Muscle layer of duodenum (tissue), 2 donors: ENCODE results near the gene CERK.
"Not testable (repeated sequence)": the region's sequence is repeated elsewhere in the genome, so short reads cannot be mapped to it uniquely, and the experiment has no call there.

Source experiments
- H3K27ac ChIP-seq: one replicate; pipeline ENCODE4 v1.7.0; 2013; ENCODE audit warnings: mild to moderate bottlenecking, low read length
- H3K27me3 ChIP-seq: one replicate; pipeline ENCODE4 v1.7.0; 2013; ENCODE audit warnings: low read depth, mild to moderate bottlenecking, control low read depth, low read length
- H3K36me3 ChIP-seq, 2 donors: one replicate each; pipeline ENCODE4 v1.7.0; 2013; ENCODE audit warnings: low read length in 2 of 2, control low read depth in 1 of 2, mild to moderate bottlenecking in 1 of 2; ENCODE audit not compliant: insufficient read depth in 2 of 2, control insufficient read depth in 1 of 2
- H3K4me1 ChIP-seq, 2 donors: one replicate each; pipeline ENCODE4 v1.7.0; 2013; ENCODE audit warnings: low read length in 2 of 2, mild to moderate bottlenecking in 2 of 2, control low read depth in 1 of 2, moderate library complexity in 1 of 2; ENCODE audit not compliant: insufficient read depth in 2 of 2, control insufficient read depth in 1 of 2
- H3K4me3 ChIP-seq, 2 donors: one replicate each; pipeline ENCODE4 v1.7.0; 2013; ENCODE audit warnings: low read length in 2 of 2, low read depth in 1 of 2, mild to moderate bottlenecking in 1 of 2
- H3K9me3 ChIP-seq, 2 donors: one replicate each; pipeline ENCODE4 v1.7.0; 2013; ENCODE audit warnings: low read length in 2 of 2, control low read depth in 1 of 2, mild to moderate bottlenecking in 1 of 2; ENCODE audit not compliant: control insufficient read depth in 1 of 2
- donor health status: healthy.

CERK gene

GRCh38 chr22:46736705-46737104, 1.3 kb downstream of the CERK start:
- H3K4me3 ChIP-seq: peak overlapping the region; percentile 73 to 79
- no peaks in the 10 kb centered on the region for H3K36me3 ChIP-seq
- no peaks in the 10 kb centered on the region for H3K27me3 ChIP-seq
- peaks cover 32 to 66% of the 10 kb centered on the region in 2 donors for H3K4me1 ChIP-seq
- H3K27ac ChIP-seq: peak overlapping the region; percentile 69
- no peaks in the 10 kb centered on the region for H3K9me3 ChIP-seq

- H3K4me1 ChIP-seq: peaks cover 36 to 74% of the 10 kb centered on the region in 2 donors
- no peaks in the 10 kb centered on the region for H3K27me3 ChIP-seq
- H3K27ac ChIP-seq: peak overlapping the region; percentile 69
- H3K9me3 ChIP-seq: no peaks in the 10 kb centered on the region
- no peaks in the 10 kb centered on the region for H3K36me3 ChIP-seq
- peak overlapping the region; percentile 73 to 79 for H3K4me3 ChIP-seq
These were observed 2.1 kb downstream of the CERK start for GRCh38 chr22:46735747-46736608.

GRCh38 chr22:46734830-46735453, 3.1 kb downstream of the CERK start:
- peak overlapping the region in 1 of 2 donors; percentile 2 for H3K4me3 ChIP-seq
- H3K27me3 ChIP-seq: no peaks in the 10 kb centered on the region
- H3K9me3 ChIP-seq: no peaks in the 10 kb centered on the region
- peaks cover 44 to 79% of the 10 kb centered on the region in 2 donors for H3K4me1 ChIP-seq
- no peaks in the 10 kb centered on the region for H3K36me3 ChIP-seq
- peak overlapping the region; percentile 40 for H3K27ac ChIP-seq

GRCh38 chr22:46734213-46734722, 3.8 kb downstream of the CERK start:
- Histone ChIP-seq H3K4me1 (peaks cover 43 to 77% of the 10 kb centered on the region in 2 donors), H3K27ac (peak overlapping the region; percentile 40)
- H3K9me3 ChIP-seq, H3K27me3 ChIP-seq, H3K4me3 ChIP-seq, H3K36me3 ChIP-seq: not testable (repeated sequence)

- H3K4me1 ChIP-seq: peaks cover 44 to 86% of the 10 kb centered on the region in 2 donors
- peaks cover 0 to 3% of the 10 kb centered on the region in 2 donors for H3K36me3 ChIP-seq
- no peaks in the 10 kb centered on the region for H3K27me3 ChIP-seq
- H3K27ac ChIP-seq: no peak overlapping the region
- no peaks in the 10 kb centered on the region for H3K9me3 ChIP-seq
- no peak overlapping the region for H3K4me3 ChIP-seq
These were observed 5.5 kb downstream of the CERK start for GRCh38 chr22:46732513-46732912.

- no peaks in the 10 kb centered on the region for H3K9me3 ChIP-seq
- peaks cover 44 to 85% of the 10 kb centered on the region in 2 donors for H3K4me1 ChIP-seq
- H3K36me3 ChIP-seq: peaks cover 0 to 3% of the 10 kb centered on the region in 2 donors
- no peak overlapping the region for H3K27ac ChIP-seq
- H3K27me3 ChIP-seq: no peaks in the 10 kb centered on the region
- H3K4me3 ChIP-seq: no peak overlapping the region
These were observed 6.0 kb downstream of the CERK start for GRCh38 chr22:46732041-46732379.

GRCh38 chr22:46731246-46732040, 6.6 kb downstream of the CERK start:
- H3K9me3 ChIP-seq: no peaks in the 10 kb centered on the region
- H3K4me3 ChIP-seq: no peak overlapping the region
- peaks cover 0 to 3% of the 10 kb centered on the region in 2 donors for H3K36me3 ChIP-seq
- H3K4me1 ChIP-seq: peaks cover 42 to 79% of the 10 kb centered on the region in 2 donors
- H3K27ac ChIP-seq: no peak overlapping the region
- no peaks in the 10 kb centered on the region for H3K27me3 ChIP-seq

GRCh38 chr22:46730568-46731245, 7.3 kb downstream of the CERK start:
- H3K4me1 ChIP-seq: peaks cover 36 to 72% of the 10 kb centered on the region in 2 donors
- no peaks in the 10 kb centered on the region for H3K9me3 ChIP-seq
- H3K27ac ChIP-seq: no peak overlapping the region
- no peak overlapping the region for H3K4me3 ChIP-seq
- H3K27me3 ChIP-seq: no peaks in the 10 kb centered on the region
- H3K36me3 ChIP-seq: peaks cover under 1 to 3% of the 10 kb centered on the region in 2 donors

- peaks cover 20 to 52% of the 10 kb centered on the region in 2 donors for H3K4me1 ChIP-seq
These were observed 9.6 kb downstream of the CERK start for GRCh38 chr22:46728470-46728869.

GRCh38 chr22:46727813-46728364, 10.2 kb downstream of the CERK start:
- Histone ChIP-seq H3K27ac (no peak overlapping the region), H3K27me3 (no peaks in the 10 kb centered on the region), H3K4me3 (no peak overlapping the region), H3K36me3 (peaks cover 3 to 14% of the 10 kb centered on the region in 2 donors), H3K9me3 (no peaks in the 10 kb centered on the region), H3K4me1 (peaks cover 20 to 51% of the 10 kb centered on the region in 2 donors)

More at GRCh38 chr22:46728470-46728869, 9.6 kb downstream of the CERK start:
- Histone ChIP-seq H3K27ac (no peak overlapping the region), H3K9me3 (no peaks in the 10 kb centered on the region), H3K27me3 (no peaks in the 10 kb centered on the region), H3K4me3 (no peak overlapping the region), H3K36me3 (peaks cover 3 to 14% of the 10 kb centered on the region in 2 donors)
